PC-9 (cell line): ENCODE measurements around the gene ACYP2. TPM values are rescaled to one million over a fixed set of nuclear protein-coding genes. Genes with fewer than 3 reads are reported as not detected.

Experiments used
- BruUV-seq: library from RNA; stranded (reverse); fragments of 400-500 nt; replicated peaks from 2 replicates; lab custom pipeline; 2021; lab: Mats Ljungman, UMichigan
- CTCF ChIA-PET: fragments of 300-600 bp; sonication (Branson Sonifier 250); formaldehyde crosslinking; loops from one replicate; lab custom pipeline; 2022; ENCODE audit warnings: antibody characterized with exemption; lab: Charles Lee
- POLR2A ChIA-PET: fragments of 300-600 bp; sonication (Branson Sonifier 250); formaldehyde crosslinking; loops from one replicate; lab custom pipeline; 2022; ENCODE audit warnings: antibody characterized with exemption; ENCODE audit not compliant: unreplicated experiment; lab: Charles Lee
- DNase-seq, 2 experiments: peaks; one replicate each; pipeline versions ENCODE4 v3.0.0 to v3.0.0-alpha.2; 2015 to 2022; ENCODE audit warnings: mixed read lengths in 1 of 2
- H2AFZ ChIP-seq: fragments of 200-600 bp; sonication (generic); 2 replicates; pipeline ENCODE4 v1.8.1; 2017; ENCODE audit warnings: antibody characterized with exemption
- H3F3A ChIP-seq: fragments of 200-600 bp; sonication (generic); 2 replicates; pipeline ENCODE4 v1.8.1; 2017; ENCODE audit warnings: antibody characterized with exemption, mild to moderate bottlenecking, low read depth; ENCODE audit not compliant: insufficient read depth
- H3K27ac ChIP-seq: fragments of 200-600 bp; sonication (generic); 2 replicates; pipeline ENCODE4 v1.6.1; 2016; ENCODE audit warnings: mixed run types
- H3K27me3 ChIP-seq: fragments of 200-600 bp; sonication (generic); 2 replicates; pipeline ENCODE4 v1.6.1; 2016; ENCODE audit warnings: low read depth, mixed run types; ENCODE audit not compliant: insufficient read depth
- H3K36me3 ChIP-seq: fragments of 200-600 bp; sonication (generic); 2 replicates; pipeline ENCODE4 v1.6.1; 2016; ENCODE audit warnings: low read depth, mixed run types
- H3K4me1 ChIP-seq: fragments of 200-600 bp; sonication (generic); replicated peaks from 2 replicates; pipeline ENCODE4 v1.6.1; 2016; ENCODE audit warnings: mixed run types; ENCODE audit not compliant: insufficient read depth
- H3K4me2 ChIP-seq: fragments of 200-600 bp; sonication (generic); 2 replicates; pipeline ENCODE4 v1.6.1; 2017; ENCODE audit warnings: mixed run types
- H3K4me3 ChIP-seq: fragments of 200-600 bp; sonication (generic); 2 replicates; pipeline ENCODE4 v1.6.1; 2016; ENCODE audit warnings: mixed run types
- H3K79me2 ChIP-seq: fragments of 200-600 bp; sonication (generic); 2 replicates; pipeline ENCODE4 v1.6.1; 2017; ENCODE audit warnings: low read depth, mixed run types
- H3K9me2 ChIP-seq: fragments of 200-600 bp; sonication (generic); 2 replicates; pipeline ENCODE4 v1.8.1; 2017; ENCODE audit warnings: mild to moderate bottlenecking; ENCODE audit not compliant: insufficient read depth
- H3K9me3 ChIP-seq: fragments of 200-600 bp; sonication (generic); 2 replicates; pipeline ENCODE4 v1.8.1; 2016; ENCODE audit warnings: low read depth; ENCODE audit not compliant: insufficient read depth
- H4K20me1 ChIP-seq: fragments of 200-600 bp; sonication (generic); 2 replicates; pipeline ENCODE4 v1.8.1; 2017; ENCODE audit not compliant: insufficient read depth
- EZH2 ChIP-seq: fragments of 200-600 bp; sonication (generic); IDR thresholded peaks from 2 replicates; pipeline ENCODE4 v1.8.0; 2017; ENCODE audit warnings: antibody characterized with exemption, low read depth
- intact Hi-C: fragments of 100-400 bp; cut with micrococcal nuclease; formaldehyde crosslinking; loops from one replicate; pipeline ENCODE4 v1.10.0; 2022; ENCODE audit not compliant: unreplicated experiment
- total RNA-seq: library from RNA; stranded (reverse); gene quantifications from 2 replicates; pipeline ENCODE4 v1.2.3, GENCODE V29; 2021
- TF ChIP-seq, protein P1 (sequence below): fragments of 200-600 bp; sonication (generic); conservative IDR thresholded peaks from 2 replicates; pipeline ENCODE4 v1.6.1; 2017; ENCODE audit warnings: mixed run types, antibody characterized with exemption, mild to moderate bottlenecking, moderate library complexity

ACYP2 gene
- total RNA-seq, 1 experiment from 2014 or later: 25.9 TPM

DNA sequence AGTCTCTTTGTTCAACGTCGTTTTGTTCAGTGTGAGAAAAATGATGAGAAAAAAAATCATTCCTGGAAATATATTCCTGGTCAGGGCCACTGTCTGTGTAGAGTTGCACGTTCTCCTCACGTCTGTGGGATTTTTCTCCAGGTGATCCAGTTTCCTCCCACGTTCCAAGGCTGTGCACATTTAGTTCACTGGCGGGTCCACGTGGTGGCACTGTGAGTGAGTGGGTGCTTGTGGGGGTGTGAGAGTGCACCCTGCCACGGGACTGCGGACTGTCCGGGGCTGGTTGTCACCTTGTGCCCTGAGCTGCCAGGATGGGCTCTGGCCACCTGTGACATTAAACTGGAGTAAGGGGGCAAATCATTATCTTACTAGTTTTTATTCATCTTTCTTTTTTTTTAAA is 30.3 kb upstream of the ACYP2 start:
- DNase-seq: no peak
- Histone ChIP-seq H3K4me1 (no peaks in the 10 kb centered on the region), H3K79me2 (no peaks in the 10 kb centered on the region), H3K4me3 (no peak overlapping the region), H4K20me1 (no peaks in the 10 kb centered on the region), H3K4me2 (no peak overlapping the region), H3K9me2 (no peaks in the 10 kb centered on the region), H3K27ac (no peak overlapping the region), H3F3A (no peaks in the 10 kb centered on the region), H2AFZ (no peak overlapping the region), H3K27me3 (no peaks in the 10 kb centered on the region), H3K36me3 (no peaks in the 10 kb centered on the region), H3K9me3 (no peaks in the 10 kb centered on the region)
- TF ChIP-seq, protein P1, sequence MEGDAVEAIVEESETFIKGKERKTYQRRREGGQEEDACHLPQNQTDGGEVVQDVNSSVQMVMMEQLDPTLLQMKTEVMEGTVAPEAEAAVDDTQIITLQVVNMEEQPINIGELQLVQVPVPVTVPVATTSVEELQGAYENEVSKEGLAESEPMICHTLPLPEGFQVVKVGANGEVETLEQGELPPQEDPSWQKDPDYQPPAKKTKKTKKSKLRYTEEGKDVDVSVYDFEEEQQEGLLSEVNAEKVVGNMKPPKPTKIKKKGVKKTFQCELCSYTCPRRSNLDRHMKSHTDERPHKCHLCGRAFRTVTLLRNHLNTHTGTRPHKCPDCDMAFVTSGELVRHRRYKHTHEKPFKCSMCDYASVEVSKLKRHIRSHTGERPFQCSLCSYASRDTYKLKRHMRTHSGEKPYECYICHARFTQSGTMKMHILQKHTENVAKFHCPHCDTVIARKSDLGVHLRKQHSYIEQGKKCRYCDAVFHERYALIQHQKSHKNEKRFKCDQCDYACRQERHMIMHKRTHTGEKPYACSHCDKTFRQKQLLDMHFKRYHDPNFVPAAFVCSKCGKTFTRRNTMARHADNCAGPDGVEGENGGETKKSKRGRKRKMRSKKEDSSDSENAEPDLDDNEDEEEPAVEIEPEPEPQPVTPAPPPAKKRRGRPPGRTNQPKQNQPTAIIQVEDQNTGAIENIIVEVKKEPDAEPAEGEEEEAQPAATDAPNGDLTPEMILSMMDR: no peak
- no peak for TF ChIP-seq EZH2
- intact Hi-C loops: no loop called here
- no TSS peak for BruUV-seq
- CTCF ChIA-PET: no interaction called here
- POLR2A ChIA-PET: no interaction called here

DNA sequence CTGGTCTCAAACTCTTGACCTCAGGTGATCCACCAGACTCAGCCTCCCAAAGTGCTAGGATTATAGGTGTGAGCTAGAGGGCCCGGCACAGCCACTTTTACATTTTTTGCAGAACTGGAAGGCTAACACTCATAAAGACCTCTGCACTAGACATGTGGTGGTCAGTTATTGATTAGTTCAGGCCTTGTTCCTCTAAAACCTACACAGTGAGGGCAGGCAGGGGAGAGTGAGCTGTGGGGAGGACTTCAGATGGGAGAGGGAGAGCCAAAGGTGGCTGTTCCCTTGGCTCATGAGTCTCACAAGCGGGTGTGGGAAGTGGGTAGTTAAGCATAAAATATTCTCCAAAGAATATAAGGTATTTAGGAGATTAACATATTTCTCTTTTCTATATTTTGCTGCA is 29.3 kb upstream of the ACYP2 start:
- H3F3A ChIP-seq: no peaks in the 10 kb centered on the region
- H3K4me1 ChIP-seq: no peaks in the 10 kb centered on the region
- TF ChIP-seq EZH2: no peak
- TF ChIP-seq, protein P1: no peak
- H3K79me2 ChIP-seq: no peaks in the 10 kb centered on the region
- no peak for DNase-seq
- H3K27me3 ChIP-seq: no peaks in the 10 kb centered on the region
- H3K4me2 ChIP-seq: no peak overlapping the region
- BruUV-seq: no TSS peak
- ChIA-PET CTCF (no interaction called here), POLR2A (no interaction called here)
- H3K27ac ChIP-seq: no peak overlapping the region
- no peaks in the 10 kb centered on the region for H3K9me2 ChIP-seq
- intact Hi-C loops: no loop called here
- no peaks in the 10 kb centered on the region for H3K9me3 ChIP-seq
- H3K4me3 ChIP-seq: no peak overlapping the region
- H4K20me1 ChIP-seq: no peaks in the 10 kb centered on the region
- no peaks in the 10 kb centered on the region for H3K36me3 ChIP-seq
- no peak overlapping the region for H2AFZ ChIP-seq

DNA sequence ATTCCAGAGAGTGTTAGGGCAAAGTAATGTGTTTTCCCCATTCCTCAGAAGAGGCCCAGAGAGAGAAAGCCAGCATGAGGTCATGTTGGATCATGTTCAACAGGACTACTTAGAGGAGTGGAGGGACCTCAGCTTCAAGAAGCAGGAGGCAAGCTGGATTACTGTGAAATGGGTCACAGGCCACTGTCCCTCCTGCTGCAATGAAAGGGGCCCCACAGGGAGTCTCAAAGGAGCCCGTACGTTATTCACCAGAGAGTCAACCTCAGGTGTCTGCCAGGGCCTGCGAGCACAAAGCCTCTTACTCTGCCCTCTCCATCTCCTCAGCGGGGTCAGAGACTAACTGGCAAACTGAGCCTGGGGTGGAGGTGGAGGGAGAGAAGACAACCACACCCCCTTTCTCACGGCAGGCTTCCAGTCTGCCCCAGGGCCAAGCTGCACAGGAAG is 27.2 kb upstream of the ACYP2 start:
- Histone ChIP-seq H3K27ac (no peak overlapping the region), H3K36me3 (no peaks in the 10 kb centered on the region), H3K9me3 (no peaks in the 10 kb centered on the region), H3K79me2 (no peaks in the 10 kb centered on the region), H3K4me1 (no peaks in the 10 kb centered on the region), H3K27me3 (no peaks in the 10 kb centered on the region), H3K4me3 (no peak overlapping the region), H4K20me1 (no peaks in the 10 kb centered on the region), H3K9me2 (no peaks in the 10 kb centered on the region), H3K4me2 (no peak overlapping the region), H3F3A (no peaks in the 10 kb centered on the region), H2AFZ (no peak overlapping the region)
- ChIA-PET POLR2A (no interaction called here), CTCF (no interaction called here)
- no TSS peak for BruUV-seq
- intact Hi-C loops: no loop called here
- DNase-seq: no peak
- TF ChIP-seq EZH2: no peak
- TF ChIP-seq, protein P1: no peak
